Panc1 (cell line): ENCODE data around the gene HADHA.

Experiments
- POLR2AphosphoS5 ChIP-seq: IDR thresholded peaks from 2 replicates; pipeline ENCODE4 v1.6.1; 2012; ENCODE audit warnings: mild to moderate bottlenecking, low read depth, low read length, moderate library complexity
- SIN3A ChIP-seq: IDR thresholded peaks from 2 replicates; pipeline ENCODE4 v1.6.1; 2012; ENCODE audit warnings: low read depth, mild to moderate bottlenecking, low read length, moderate library complexity, borderline replicate concordance; ENCODE audit not compliant: insufficient read depth
- TCF7L2 ChIP-seq: IDR thresholded peaks from 2 replicates; pipeline ENCODE4 v1.6.1; 2011; ENCODE audit warnings: mild to moderate bottlenecking, low read depth, low read length, inconsistent platforms
- TF ChIP-seq, protein P1 (sequence below): fragments of 450-650 bp; IDR thresholded peaks from 2 replicates; pipeline ENCODE4 v1.5.1; 2017; ENCODE audit warnings: mild to moderate bottlenecking
- TF ChIP-seq, protein P2 (sequence below), 2 experiments: IDR thresholded peaks; 2 replicates each; pipeline ENCODE4 v1.6.1; 2011 to 2012; ENCODE audit warnings: low read depth in 2 of 2, control low read depth in 1 of 2, low read length in 1 of 2, mild to moderate bottlenecking in 1 of 2, moderate library complexity in 1 of 2; ENCODE audit not compliant: insufficient read depth in 1 of 2

DNA sequence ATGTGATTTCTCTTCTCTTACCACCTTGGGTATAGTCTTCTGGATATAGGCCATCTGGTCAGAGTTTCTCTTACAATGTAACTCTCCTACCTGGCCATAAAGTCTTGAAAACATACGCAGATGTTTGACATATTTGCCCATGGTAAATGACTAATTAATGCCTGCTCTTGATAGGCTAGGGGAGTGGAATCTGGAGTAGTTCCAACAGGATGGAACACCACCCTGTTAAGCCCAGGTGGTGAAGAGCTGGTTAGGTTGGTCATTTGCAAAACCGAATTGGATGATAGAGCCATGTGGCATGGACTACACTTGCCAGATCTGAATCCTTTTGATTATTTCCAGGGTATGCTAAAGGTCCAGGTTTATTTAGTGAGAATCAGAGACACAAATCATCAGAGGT is 36.8 kb upstream of the HADHA start:
- TF ChIP-seq, protein P1, sequence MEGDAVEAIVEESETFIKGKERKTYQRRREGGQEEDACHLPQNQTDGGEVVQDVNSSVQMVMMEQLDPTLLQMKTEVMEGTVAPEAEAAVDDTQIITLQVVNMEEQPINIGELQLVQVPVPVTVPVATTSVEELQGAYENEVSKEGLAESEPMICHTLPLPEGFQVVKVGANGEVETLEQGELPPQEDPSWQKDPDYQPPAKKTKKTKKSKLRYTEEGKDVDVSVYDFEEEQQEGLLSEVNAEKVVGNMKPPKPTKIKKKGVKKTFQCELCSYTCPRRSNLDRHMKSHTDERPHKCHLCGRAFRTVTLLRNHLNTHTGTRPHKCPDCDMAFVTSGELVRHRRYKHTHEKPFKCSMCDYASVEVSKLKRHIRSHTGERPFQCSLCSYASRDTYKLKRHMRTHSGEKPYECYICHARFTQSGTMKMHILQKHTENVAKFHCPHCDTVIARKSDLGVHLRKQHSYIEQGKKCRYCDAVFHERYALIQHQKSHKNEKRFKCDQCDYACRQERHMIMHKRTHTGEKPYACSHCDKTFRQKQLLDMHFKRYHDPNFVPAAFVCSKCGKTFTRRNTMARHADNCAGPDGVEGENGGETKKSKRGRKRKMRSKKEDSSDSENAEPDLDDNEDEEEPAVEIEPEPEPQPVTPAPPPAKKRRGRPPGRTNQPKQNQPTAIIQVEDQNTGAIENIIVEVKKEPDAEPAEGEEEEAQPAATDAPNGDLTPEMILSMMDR, result no peak
- TF ChIP-seq, protein P2, sequence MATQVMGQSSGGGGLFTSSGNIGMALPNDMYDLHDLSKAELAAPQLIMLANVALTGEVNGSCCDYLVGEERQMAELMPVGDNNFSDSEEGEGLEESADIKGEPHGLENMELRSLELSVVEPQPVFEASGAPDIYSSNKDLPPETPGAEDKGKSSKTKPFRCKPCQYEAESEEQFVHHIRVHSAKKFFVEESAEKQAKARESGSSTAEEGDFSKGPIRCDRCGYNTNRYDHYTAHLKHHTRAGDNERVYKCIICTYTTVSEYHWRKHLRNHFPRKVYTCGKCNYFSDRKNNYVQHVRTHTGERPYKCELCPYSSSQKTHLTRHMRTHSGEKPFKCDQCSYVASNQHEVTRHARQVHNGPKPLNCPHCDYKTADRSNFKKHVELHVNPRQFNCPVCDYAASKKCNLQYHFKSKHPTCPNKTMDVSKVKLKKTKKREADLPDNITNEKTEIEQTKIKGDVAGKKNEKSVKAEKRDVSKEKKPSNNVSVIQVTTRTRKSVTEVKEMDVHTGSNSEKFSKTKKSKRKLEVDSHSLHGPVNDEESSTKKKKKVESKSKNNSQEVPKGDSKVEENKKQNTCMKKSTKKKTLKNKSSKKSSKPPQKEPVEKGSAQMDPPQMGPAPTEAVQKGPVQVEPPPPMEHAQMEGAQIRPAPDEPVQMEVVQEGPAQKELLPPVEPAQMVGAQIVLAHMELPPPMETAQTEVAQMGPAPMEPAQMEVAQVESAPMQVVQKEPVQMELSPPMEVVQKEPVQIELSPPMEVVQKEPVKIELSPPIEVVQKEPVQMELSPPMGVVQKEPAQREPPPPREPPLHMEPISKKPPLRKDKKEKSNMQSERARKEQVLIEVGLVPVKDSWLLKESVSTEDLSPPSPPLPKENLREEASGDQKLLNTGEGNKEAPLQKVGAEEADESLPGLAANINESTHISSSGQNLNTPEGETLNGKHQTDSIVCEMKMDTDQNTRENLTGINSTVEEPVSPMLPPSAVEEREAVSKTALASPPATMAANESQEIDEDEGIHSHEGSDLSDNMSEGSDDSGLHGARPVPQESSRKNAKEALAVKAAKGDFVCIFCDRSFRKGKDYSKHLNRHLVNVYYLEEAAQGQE (IDR thresholded peaks at IDR 0.05; ENCODE audit: insufficient read depth in 1 of 2, low read depth in 2 of 2, low read length in 1 of 2), result no peak
- TF ChIP-seq POLR2AphosphoS5, result no peak
- TF ChIP-seq SIN3A, result no peak
- no peak for TF ChIP-seq TCF7L2
